Smooth muscle cell (in vitro differentiated cells): ENCODE data around the gene NPC1. TPM values are rescaled to one million over a fixed set of nuclear protein-coding genes. Genes with fewer than 3 reads are reported as not detected.

Experiments used
- DNase-seq: peaks from one replicate; lab custom pipeline; 2025; ENCODE audit not compliant: unreplicated experiment; lab: John Stamatoyannopoulos, UW
- H2AFZ ChIP-seq: fragments of 200-600 bp; sonication (generic); 2 replicates; pipeline ENCODE4 v1.6.0; 2016; ENCODE audit warnings: antibody characterized with exemption, low read depth, mild to moderate bottlenecking
- H3F3A ChIP-seq: fragments of 200-600 bp; sonication (generic); 2 replicates; pipeline ENCODE4 v1.6.0; 2017; ENCODE audit warnings: antibody characterized with exemption, low read depth
- H3K27ac ChIP-seq: fragments of 200-600 bp; sonication (generic); 2 replicates; pipeline ENCODE4 v1.5.1; 2016; ENCODE audit warnings: low read depth, mild to moderate bottlenecking
- H3K27me3 ChIP-seq: fragments of 200-600 bp; sonication (generic); 2 replicates; pipeline ENCODE4 v1.6.1; 2016; ENCODE audit warnings: low read depth, mild to moderate bottlenecking
- H3K36me3 ChIP-seq: fragments of 200-600 bp; sonication (generic); 2 replicates; pipeline ENCODE4 v1.5.1; 2016; ENCODE audit warnings: low read depth
- H3K4me1 ChIP-seq: fragments of 200-600 bp; sonication (generic); 2 replicates; pipeline ENCODE4 v1.5.1; 2016; ENCODE audit warnings: low read depth
- H3K4me2 ChIP-seq: fragments of 200-600 bp; sonication (generic); 2 replicates; pipeline ENCODE4 v1.6.0; 2016; ENCODE audit warnings: mild to moderate bottlenecking
- H3K4me3 ChIP-seq: fragments of 200-600 bp; sonication (generic); 2 replicates; pipeline ENCODE4 v1.5.1; 2016; ENCODE audit warnings: mild to moderate bottlenecking
- H3K79me2 ChIP-seq: fragments of 200-600 bp; sonication (generic); 2 replicates; pipeline ENCODE4 v1.6.0; 2016; ENCODE audit warnings: low read depth, mild to moderate bottlenecking
- H3K9ac ChIP-seq: fragments of 200-600 bp; sonication (generic); 2 replicates; pipeline ENCODE4 v1.6.0; 2016; ENCODE audit warnings: low read depth
- H3K9me3 ChIP-seq: fragments of 200-600 bp; sonication (generic); replicated peaks from 2 replicates; pipeline ENCODE4 v1.5.1; 2016; ENCODE audit warnings: low read depth
- H4K20me1 ChIP-seq: fragments of 200-600 bp; sonication (generic); 2 replicates; pipeline ENCODE4 v1.6.0; 2016; ENCODE audit warnings: low read depth
- WGBS: methylation state at CpG from one replicate; pipeline ENCODE4 v1.1.7; 2016; ENCODE audit warnings: low lambda C conversion rate; 5-methylcytosine and 5-hydroxymethylcytosine counted together
- polyA plus RNA-seq: library from polyadenylated mRNA; unstranded; fragments of >200 nt; fragmentation: Nextera tagmentation; extraction: Ambion mirVana; gene quantifications from 2 replicates; pipeline ENCODE4 v1.2.1, GENCODE V29; 2016
- total RNA-seq: library from RNA; depleted of rRNA; stranded (reverse); fragments of >200 nt; gene quantifications from 2 replicates; pipeline ENCODE4 v1.2.3, GENCODE V29; 2014
- TF ChIP-seq, protein P1 (sequence below): fragments of 200-600 bp; sonication (generic); IDR thresholded peaks from 2 replicates; pipeline ENCODE4 v1.5.1; 2017; ENCODE audit warnings: borderline replicate concordance, mild to moderate bottlenecking, antibody characterized with exemption; ENCODE audit not compliant: insufficient read depth, poor library complexity, severe bottlenecking

Gene NPC1
- total and polyA plus RNA-seq, 2 experiments from 2014 or later = 29.9 to 55.5 TPM

DNA sequence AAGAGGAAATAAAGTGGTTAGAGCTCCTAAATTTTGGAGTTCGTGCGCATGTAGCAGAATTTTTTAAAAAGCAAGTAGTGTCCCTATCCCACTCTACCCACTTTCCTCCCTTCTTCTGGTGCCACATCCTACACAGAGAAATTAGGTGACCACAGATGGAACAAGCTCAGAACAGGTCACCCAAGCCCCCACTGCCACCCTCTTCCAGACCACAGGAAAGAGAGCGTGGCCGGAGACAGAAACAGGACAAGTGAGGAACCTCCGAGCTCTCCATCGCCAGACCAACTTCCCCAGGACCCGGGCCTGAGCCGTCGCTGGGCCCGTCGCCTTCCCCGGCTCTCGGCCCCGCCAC, 433 bp downstream of the NPC1 start:
- DNase-seq = no peak
- peaks cover 39% of the 10 kb centered on the region for H4K20me1 ChIP-seq
- H3K27me3 ChIP-seq = no peaks in the 10 kb centered on the region
- peak overlapping the region; percentile 99 for H3K9ac ChIP-seq
- peak overlapping the region; percentile 93 for H3K4me2 ChIP-seq
- no peaks in the 10 kb centered on the region for H3F3A ChIP-seq
- H3K4me3 ChIP-seq = peak overlapping the region; percentile 87
- TF ChIP-seq, protein P1, sequence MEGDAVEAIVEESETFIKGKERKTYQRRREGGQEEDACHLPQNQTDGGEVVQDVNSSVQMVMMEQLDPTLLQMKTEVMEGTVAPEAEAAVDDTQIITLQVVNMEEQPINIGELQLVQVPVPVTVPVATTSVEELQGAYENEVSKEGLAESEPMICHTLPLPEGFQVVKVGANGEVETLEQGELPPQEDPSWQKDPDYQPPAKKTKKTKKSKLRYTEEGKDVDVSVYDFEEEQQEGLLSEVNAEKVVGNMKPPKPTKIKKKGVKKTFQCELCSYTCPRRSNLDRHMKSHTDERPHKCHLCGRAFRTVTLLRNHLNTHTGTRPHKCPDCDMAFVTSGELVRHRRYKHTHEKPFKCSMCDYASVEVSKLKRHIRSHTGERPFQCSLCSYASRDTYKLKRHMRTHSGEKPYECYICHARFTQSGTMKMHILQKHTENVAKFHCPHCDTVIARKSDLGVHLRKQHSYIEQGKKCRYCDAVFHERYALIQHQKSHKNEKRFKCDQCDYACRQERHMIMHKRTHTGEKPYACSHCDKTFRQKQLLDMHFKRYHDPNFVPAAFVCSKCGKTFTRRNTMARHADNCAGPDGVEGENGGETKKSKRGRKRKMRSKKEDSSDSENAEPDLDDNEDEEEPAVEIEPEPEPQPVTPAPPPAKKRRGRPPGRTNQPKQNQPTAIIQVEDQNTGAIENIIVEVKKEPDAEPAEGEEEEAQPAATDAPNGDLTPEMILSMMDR = no peak
- H3K79me2 ChIP-seq = peaks cover 48% of the 10 kb centered on the region
- H3K36me3 ChIP-seq = no peaks in the 10 kb centered on the region
- H3K9me3 ChIP-seq = no peaks in the 10 kb centered on the region
- H3K4me1 ChIP-seq = peaks cover 16% of the 10 kb centered on the region
- peak overlapping the region; percentile 100 for H3K27ac ChIP-seq
- H2AFZ ChIP-seq = no peak overlapping the region
- 0% methylated on average over 14 of the region's 14 CpGs for WGBS

DNA sequence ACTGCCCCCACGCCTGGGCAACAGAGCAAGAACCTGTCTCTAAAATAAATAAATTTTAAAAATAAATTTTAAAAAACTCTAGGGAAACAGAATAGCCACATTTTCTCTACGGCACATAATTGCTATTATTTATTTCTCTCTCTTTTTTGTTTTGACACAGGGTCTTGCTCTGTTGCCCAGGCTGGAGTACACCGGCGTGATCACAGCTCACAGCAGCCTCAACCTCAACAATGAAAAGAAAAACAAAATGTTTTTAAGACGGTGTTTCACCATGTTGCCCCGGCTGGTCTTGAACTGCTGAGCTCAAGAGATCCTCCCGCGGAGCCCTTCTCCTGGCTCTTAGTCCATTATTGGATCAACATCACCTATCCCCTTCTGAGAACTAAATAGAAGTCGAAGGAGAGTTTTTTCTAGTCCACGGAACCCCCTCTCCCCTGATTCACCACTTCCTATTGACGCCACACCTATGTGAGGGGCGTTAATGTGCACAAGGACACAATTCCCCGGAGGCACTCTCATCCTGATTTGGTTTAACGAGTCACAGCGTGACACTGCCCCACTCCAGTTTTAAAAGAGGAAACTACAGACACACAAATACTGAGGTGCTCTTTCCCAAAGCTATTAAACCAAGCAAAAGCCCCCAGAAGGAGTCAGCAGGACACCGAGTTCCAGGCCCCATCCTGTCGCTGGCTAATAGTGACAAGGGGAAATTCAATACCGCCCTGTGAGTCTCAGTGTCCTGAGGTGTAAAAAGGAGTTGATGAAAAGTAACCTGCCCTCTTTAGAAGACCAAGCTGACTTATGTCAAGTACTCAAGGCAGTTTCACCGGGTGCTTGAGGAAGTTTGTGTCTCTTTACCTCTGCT, 1.1 kb downstream of the NPC1 start:
- no peaks in the 10 kb centered on the region for H3K9me3 ChIP-seq
- no peaks in the 10 kb centered on the region for H3K36me3 ChIP-seq
- H4K20me1 ChIP-seq = peaks cover 45% of the 10 kb centered on the region
- H3F3A ChIP-seq = no peaks in the 10 kb centered on the region
- H3K4me2 ChIP-seq = peak overlapping the region; percentile 93
- 23% methylated on average over 19 of the region's 19 CpGs for whole genome bisulfite sequencing
- H3K4me3 ChIP-seq = peak overlapping the region; percentile 87
- no peaks in the 10 kb centered on the region for H3K27me3 ChIP-seq
- TF ChIP-seq, protein P1 = no peak
- H3K9ac ChIP-seq = peak overlapping the region; percentile 99
- no peak for DNase-seq
- peaks cover 52% of the 10 kb centered on the region for H3K79me2 ChIP-seq
- H3K4me1 ChIP-seq = peaks cover 16% of the 10 kb centered on the region
- no peak overlapping the region for H2AFZ ChIP-seq
- H3K27ac ChIP-seq = peak overlapping the region; percentile 100

DNA sequence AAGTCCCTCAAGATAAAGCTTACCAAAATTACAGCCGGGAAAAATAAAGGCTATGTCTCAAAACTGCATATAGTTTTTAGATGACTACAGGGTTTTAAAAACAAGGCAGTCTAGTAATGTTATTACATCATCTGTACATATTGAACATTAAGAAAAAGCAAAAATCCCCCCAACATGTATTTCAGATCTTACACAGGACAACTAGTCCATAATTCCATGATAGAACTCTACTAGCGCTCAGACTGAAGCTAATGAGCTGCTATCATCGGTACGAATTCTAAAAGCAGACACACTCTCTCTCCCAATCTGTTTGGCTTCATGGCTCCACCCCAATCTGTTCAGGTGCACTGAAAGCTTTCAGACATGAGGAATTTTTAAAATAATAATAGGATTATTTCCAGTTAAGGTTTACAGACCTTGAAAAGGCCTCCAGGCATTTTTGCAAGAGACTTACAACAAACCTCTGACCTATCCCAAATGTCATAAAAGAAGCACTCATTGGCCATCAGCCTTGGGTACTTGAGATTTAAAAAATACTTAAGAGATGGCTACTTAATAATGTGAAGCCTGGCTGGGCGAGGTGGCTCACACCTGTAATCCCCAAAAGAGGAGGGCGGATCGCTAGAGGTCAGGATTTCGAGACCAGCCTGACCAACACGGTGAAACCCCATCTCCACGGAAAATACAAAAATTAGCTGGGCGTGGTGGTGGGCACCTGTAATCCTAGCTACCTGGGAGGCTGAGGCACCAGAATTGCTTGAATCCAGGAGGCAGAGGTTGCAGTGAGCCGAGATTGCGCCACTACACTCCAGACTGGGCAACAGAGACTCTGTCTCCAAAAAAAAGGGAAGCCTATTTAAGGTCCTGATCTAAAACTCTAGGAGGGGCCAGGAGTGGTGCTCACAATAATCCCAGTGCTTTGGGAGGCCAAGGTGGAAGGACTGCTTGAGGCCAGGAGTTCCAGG, 2.0 kb downstream of the NPC1 start:
- peak overlapping the region; percentile 93 for H3K4me2 ChIP-seq
- H3K79me2 ChIP-seq = peaks cover 60% of the 10 kb centered on the region
- no peak overlapping the region for H3K9ac ChIP-seq
- TF ChIP-seq, protein P1 = no peak
- WGBS = 89% methylated on average over 13 of the region's 13 CpGs
- H3K9me3 ChIP-seq = no peaks in the 10 kb centered on the region
- H3K36me3 ChIP-seq = no peaks in the 10 kb centered on the region
- peak overlapping the region; percentile 100 for H3K27ac ChIP-seq
- no peaks in the 10 kb centered on the region for H3K27me3 ChIP-seq
- DNase-seq = no peak
- no peak overlapping the region for H2AFZ ChIP-seq
- no peaks in the 10 kb centered on the region for H3F3A ChIP-seq
- peaks cover 16% of the 10 kb centered on the region for H3K4me1 ChIP-seq
- H3K4me3 ChIP-seq = peak overlapping the region; percentile 87
- H4K20me1 ChIP-seq = peaks cover 55% of the 10 kb centered on the region
